Sigmoid colon (tissue), 4 donors: ENCODE results near the gene TSPAN5.

Source experiments
- CTCF ChIP-seq, 4 experiments: fragments of 450-650 bp in 3 of 4; fragments of 200-600 bp in 1 of 4; IDR thresholded peaks; one replicate each; pipeline ENCODE4 v1.5.1; 2016 to 2019; ENCODE audit warnings: antibody characterized with exemption in 4 of 4, mild to moderate bottlenecking in 3 of 4, moderate library complexity in 2 of 4
- EP300 ChIP-seq, 4 donors: sonication (generic); formaldehyde crosslinking; IDR thresholded peaks; one replicate each; pipeline ENCODE4 v1.6.1; 2017; ENCODE audit warnings: antibody characterized with exemption in 4 of 4
- POLR2A ChIP-seq, 2 donors: fragments of 450-650 bp; IDR thresholded peaks; one replicate each; pipeline ENCODE4 v1.6.1; 2016; ENCODE audit warnings: antibody characterized with exemption in 2 of 2, mild to moderate bottlenecking in 2 of 2, moderate library complexity in 2 of 2
- POLR2AphosphoS5 ChIP-seq, 4 donors: sonication (generic); formaldehyde crosslinking; IDR thresholded peaks; one replicate each; pipeline ENCODE4 v1.6.1; 2017; ENCODE audit warnings: antibody characterized with exemption in 4 of 4

GRCh38 chr4:98447648-98448047 is 210.8 kb downstream of the TSPAN5 start:
- TF ChIP-seq CTCF (IDR thresholded peaks at IDR 0.05), result no peak
- no peak for TF ChIP-seq POLR2A (IDR thresholded peaks at IDR 0.05)
- no peak for TF ChIP-seq POLR2AphosphoS5 (IDR thresholded peaks at IDR 0.05)
- no peak for TF ChIP-seq EP300 (IDR thresholded peaks at IDR 0.05)
